GM21360 (cell line): ENCODE results near the gene MRPL4.
"Not testable (repeated sequence)": the region's sequence is repeated elsewhere in the genome, so short reads cannot be mapped to it uniquely, and the experiment has no call there.

Experiments
- ATAC-seq: cut with Tn5 transposase; IDR thresholded peaks from one replicate; pipeline ENCODE4 v1.9.1; 2021; ENCODE audit warnings: mild to moderate bottlenecking, moderate library complexity; ENCODE audit not compliant: unreplicated experiment

MRPL4 gene

GRCh38 chr19:10260141-10260584 lies 8.1 kb downstream of the MRPL4 start:
- no peak for ATAC-seq

GRCh38 chr19:10262771-10263170 lies 10.8 kb downstream of the MRPL4 start:
- ATAC-seq: no peak

GRCh38 chr19:10266706-10267105 lies 14.7 kb downstream of the MRPL4 start:
- no peak for ATAC-seq

DNA sequence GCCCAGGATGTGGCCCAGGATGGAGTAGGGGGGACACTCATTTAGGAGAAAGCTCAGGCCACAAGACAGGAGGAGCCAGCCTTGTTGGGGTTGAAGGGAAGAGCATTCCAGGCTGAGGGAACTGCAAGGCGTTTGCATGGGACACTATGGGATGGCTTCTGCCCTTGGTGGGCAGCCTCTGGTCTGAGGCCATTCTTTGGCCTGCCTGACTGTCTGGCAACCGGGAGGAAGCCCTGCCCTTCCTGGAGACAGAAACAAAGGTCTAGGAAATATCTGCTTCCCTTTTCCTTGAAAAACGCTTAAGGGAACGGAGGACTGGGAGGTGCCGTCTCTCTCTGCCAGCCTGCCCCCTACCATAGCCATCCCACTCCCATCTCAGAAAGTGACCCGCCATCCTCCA lies 16.1 kb downstream of the MRPL4 start:
- no peak for ATAC-seq

- ATAC-seq: no peak
Observed at GRCh38 chr19:10269333-10270179, 17.5 kb downstream of the MRPL4 start.

GRCh38 chr19:10270180-10270615 lies 18.2 kb downstream of the MRPL4 start:
- no peak for ATAC-seq

GRCh38 chr19:10270616-10271394 lies 18.8 kb downstream of the MRPL4 start, which contains the start of gene ICAM1:
TSS of gene ICAM1 (plus strand) at chr19:10271120. CDS start at chr19:10271160, 40 bp downstream.
- ATAC-seq: no peak

- ATAC-seq: peak; percentile 28
Observed at GRCh38 chr19:10271543-10272086, 19.6 kb downstream of the MRPL4 start.

DNA sequence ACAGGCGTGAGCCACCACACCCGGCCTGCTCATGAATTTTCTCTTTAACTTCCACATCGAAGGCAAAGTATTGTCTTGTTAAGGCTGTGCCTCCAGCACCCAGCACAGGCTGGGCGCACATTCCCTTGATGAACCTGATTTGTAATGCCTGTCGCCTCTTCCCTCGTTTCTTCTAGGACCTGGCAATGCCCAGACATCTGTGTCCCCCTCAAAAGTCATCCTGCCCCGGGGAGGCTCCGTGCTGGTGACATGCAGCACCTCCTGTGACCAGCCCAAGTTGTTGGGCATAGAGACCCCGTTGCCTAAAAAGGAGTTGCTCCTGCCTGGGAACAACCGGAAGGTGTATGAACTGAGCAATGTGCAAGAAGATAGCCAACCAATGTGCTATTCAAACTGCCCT lies 22.6 kb downstream of the MRPL4 start:
- no peak for ATAC-seq

DNA sequence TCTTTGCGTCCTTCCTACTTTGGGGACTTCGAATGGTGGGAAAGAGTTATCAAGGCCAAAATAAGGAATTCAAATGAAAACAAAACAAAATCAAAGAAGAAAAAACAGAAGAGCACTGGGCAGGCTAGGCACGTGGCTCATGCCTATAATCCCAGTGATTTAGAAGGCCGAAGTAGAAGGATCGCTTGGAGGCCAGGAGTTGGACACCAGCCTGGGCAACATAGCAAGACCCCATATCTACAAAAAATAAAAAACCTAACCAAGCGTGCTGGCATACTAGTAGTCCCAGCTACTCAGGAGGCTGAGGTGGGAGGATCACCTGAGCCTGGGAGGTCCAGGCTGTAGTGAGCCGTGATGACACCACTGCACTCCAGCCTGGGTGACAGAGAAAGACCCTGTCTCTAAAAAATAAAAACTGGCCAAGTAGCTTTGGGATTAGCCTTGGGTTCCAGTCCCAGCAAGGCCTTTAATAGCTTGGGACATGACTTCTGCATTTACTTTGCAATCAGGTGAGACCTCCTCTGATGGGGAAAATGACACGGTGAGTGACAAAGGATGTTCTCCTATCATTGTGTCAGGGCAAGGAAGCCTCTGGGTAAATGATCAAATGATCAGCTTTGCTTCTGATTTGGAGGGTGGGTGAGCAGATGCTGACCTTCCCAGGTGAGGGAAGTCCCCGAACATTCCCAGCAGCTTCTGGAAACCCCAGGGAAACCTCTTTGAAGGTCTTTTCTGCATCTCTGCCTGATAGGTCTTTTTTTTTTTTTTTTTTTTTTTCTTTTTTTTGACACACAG lies 26.0 kb downstream of the MRPL4 start:
- ATAC-seq: no peak

- no peak for ATAC-seq
Observed at GRCh38 chr19:10278935-10279334, 26.9 kb downstream of the MRPL4 start.

GRCh38 chr19:10279737-10280442 lies 27.9 kb downstream of the MRPL4 start:
- ATAC-seq: no peak

- ATAC-seq: not testable (repeated sequence)
Observed at GRCh38 chr19:10282043-10282442, 30.0 kb downstream of the MRPL4 start.

- ATAC-seq: no peak
Observed at GRCh38 chr19:10283301-10284064, 31.5 kb downstream of the MRPL4 start.

- ATAC-seq: no peak
Observed at GRCh38 chr19:10284065-10284959, 32.3 kb downstream of the MRPL4 start.

GRCh38 chr19:10284960-10285278 lies 32.9 kb downstream of the MRPL4 start:
- ATAC-seq: no peak

GRCh38 chr19:10285393-10285792 lies 33.4 kb downstream of the MRPL4 start:
- ATAC-seq: no peak
